NCI-H128 (cell line): ENCODE results near the gene ANKRD23.
"Not testable (repeated sequence)": the region's sequence is repeated elsewhere in the genome, so short reads cannot be mapped to it uniquely, and the experiment has no call there.

Experiments used
- DNase-seq: peaks from one replicate; lab custom pipeline; 2025; ENCODE audit not compliant: unreplicated experiment; lab: John Stamatoyannopoulos, UW

ANKRD23 gene

GRCh38 chr2:96843538-96844268 lies at the start of gene ANKRD23:
Gene ANKRD23, minus strand, starts transcription at chr2:96844021. Its CDS starts 29 bp downstream, at chr2:96843992.
- no peak for DNase-seq

- no peak for DNase-seq
These were observed 47.9 kb upstream of the ANKRD23 start for GRCh38 chr2:96891591-96892333.

GRCh38 chr2:96890726-96891385 lies 47.0 kb upstream of the ANKRD23 start:
- DNase-seq: no peak

- DNase-seq: no peak
These were observed 46.4 kb upstream of the ANKRD23 start for GRCh38 chr2:96890252-96890651.

GRCh38 chr2:96889502-96889901 lies 45.7 kb upstream of the ANKRD23 start:
- not testable (repeated sequence) for DNase-seq

GRCh38 chr2:96888072-96889011 lies 44.5 kb upstream of the ANKRD23 start:
- DNase-seq: peak; percentile 5

- no peak for DNase-seq
These were observed 43.7 kb upstream of the ANKRD23 start for GRCh38 chr2:96887493-96888012.

GRCh38 chr2:96885432-96886347 lies 41.9 kb upstream of the ANKRD23 start:
- DNase-seq: no peak

GRCh38 chr2:96884299-96885094 lies 40.7 kb upstream of the ANKRD23 start:
- no peak for DNase-seq

- no peak for DNase-seq
These were observed 39.5 kb upstream of the ANKRD23 start for GRCh38 chr2:96883306-96883705.

- no peak for DNase-seq
These were observed 39.1 kb upstream of the ANKRD23 start for GRCh38 chr2:96882906-96883305.

- no peak for DNase-seq
These were observed 38.4 kb upstream of the ANKRD23 start for GRCh38 chr2:96882230-96882629.

- DNase-seq: no peak
These were observed 37.8 kb upstream of the ANKRD23 start for GRCh38 chr2:96881349-96882195.

- DNase-seq: no peak
These were observed 37.1 kb upstream of the ANKRD23 start for GRCh38 chr2:96880891-96881273.

- no peak for DNase-seq
These were observed 35.8 kb upstream of the ANKRD23 start for GRCh38 chr2:96879545-96880040.

- DNase-seq: no peak
These were observed 35.1 kb upstream of the ANKRD23 start for GRCh38 chr2:96878796-96879544.

- DNase-seq: no peak
These were observed 34.4 kb upstream of the ANKRD23 start for GRCh38 chr2:96878171-96878570.
